Lower leg skin (tissue), 3 donors: ENCODE measurements around the gene BRF1.

Experiments
- POLR2A ChIP-seq, 2 donors: fragments of 450-650 bp; IDR thresholded peaks; one replicate each; pipeline ENCODE4 v1.6.1; 2016 to 2017; ENCODE audit warnings: antibody characterized with exemption in 2 of 2, mild to moderate bottlenecking in 1 of 2, moderate library complexity in 1 of 2
- TF ChIP-seq, protein P1 (sequence below), 3 donors: fragments of 450-650 bp; IDR thresholded peaks; one replicate each; pipeline ENCODE4 v1.5.1; 2016; ENCODE audit warnings: antibody characterized with exemption in 3 of 3, mild to moderate bottlenecking in 3 of 3, moderate library complexity in 2 of 3

GRCh38 chr14:105184461-105184860 is 116.3 kb downstream of the BRF1 start:
- no peak for TF ChIP-seq POLR2A (IDR thresholded peaks at IDR 0.05)
- TF ChIP-seq, protein P1, sequence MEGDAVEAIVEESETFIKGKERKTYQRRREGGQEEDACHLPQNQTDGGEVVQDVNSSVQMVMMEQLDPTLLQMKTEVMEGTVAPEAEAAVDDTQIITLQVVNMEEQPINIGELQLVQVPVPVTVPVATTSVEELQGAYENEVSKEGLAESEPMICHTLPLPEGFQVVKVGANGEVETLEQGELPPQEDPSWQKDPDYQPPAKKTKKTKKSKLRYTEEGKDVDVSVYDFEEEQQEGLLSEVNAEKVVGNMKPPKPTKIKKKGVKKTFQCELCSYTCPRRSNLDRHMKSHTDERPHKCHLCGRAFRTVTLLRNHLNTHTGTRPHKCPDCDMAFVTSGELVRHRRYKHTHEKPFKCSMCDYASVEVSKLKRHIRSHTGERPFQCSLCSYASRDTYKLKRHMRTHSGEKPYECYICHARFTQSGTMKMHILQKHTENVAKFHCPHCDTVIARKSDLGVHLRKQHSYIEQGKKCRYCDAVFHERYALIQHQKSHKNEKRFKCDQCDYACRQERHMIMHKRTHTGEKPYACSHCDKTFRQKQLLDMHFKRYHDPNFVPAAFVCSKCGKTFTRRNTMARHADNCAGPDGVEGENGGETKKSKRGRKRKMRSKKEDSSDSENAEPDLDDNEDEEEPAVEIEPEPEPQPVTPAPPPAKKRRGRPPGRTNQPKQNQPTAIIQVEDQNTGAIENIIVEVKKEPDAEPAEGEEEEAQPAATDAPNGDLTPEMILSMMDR (IDR thresholded peaks at IDR 0.05): no peak
